ENCODE results near the gene ZNF148.

DNA sequence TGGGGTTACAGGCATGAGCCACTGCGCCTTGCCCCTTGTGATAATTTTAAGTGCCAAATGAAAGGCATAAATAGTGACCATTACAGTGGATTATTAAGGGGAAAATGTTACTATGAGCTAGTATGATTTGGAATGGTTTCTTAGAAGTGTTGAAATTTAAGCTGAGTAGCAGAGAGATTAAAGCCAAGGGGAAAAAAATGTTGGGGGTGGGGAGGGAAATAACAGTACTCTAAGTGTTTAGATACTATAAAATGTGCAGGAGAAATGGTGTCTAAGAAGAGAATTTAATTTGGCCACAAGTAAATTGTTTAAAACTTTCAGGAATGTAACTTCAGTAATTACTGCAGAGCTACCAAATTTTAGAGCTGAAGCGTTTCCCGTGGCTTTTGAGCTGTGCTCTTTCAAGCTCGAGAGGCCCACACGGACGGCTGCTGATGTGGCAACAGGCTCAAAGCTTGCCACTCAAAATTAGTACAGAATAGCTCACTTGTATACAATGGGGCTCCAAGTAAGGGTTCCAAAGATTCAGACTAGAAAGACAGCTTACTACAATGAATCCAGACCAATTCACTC is 138.7 kb downstream of the ZNF148 start:
- TF ChIP-seq, protein P1, sequence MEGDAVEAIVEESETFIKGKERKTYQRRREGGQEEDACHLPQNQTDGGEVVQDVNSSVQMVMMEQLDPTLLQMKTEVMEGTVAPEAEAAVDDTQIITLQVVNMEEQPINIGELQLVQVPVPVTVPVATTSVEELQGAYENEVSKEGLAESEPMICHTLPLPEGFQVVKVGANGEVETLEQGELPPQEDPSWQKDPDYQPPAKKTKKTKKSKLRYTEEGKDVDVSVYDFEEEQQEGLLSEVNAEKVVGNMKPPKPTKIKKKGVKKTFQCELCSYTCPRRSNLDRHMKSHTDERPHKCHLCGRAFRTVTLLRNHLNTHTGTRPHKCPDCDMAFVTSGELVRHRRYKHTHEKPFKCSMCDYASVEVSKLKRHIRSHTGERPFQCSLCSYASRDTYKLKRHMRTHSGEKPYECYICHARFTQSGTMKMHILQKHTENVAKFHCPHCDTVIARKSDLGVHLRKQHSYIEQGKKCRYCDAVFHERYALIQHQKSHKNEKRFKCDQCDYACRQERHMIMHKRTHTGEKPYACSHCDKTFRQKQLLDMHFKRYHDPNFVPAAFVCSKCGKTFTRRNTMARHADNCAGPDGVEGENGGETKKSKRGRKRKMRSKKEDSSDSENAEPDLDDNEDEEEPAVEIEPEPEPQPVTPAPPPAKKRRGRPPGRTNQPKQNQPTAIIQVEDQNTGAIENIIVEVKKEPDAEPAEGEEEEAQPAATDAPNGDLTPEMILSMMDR (IDR thresholded peaks at IDR 0.05; ENCODE audit: insufficient read depth, low read depth, low read length): no peak
- TF ChIP-seq EZH2 (IDR thresholded peaks at IDR 0.05; ENCODE audit: insufficient read depth, low read length): no peak

Data from astrocyte (in vitro differentiated cells and primary cell).